Stimulated activated CD8-positive, alpha-beta memory T cell treated with anti-CD3 and anti-CD28 coated beads, Interleukin-7, amount 100 ng/mL, for 48 hours (primary cell): ENCODE results near the gene TPPP.
"Not testable (repeated sequence)": the region's sequence is repeated elsewhere in the genome, so short reads cannot be mapped to it uniquely, and the experiment has no call there.

Source experiments
- DNase-seq, 2 donors: peaks; one replicate each; pipeline ENCODE4 v3.0.0-alpha.2; 2020; ENCODE audit warnings: low read depth in 1 of 2; ENCODE audit errors: extremely low read depth in 1 of 2

The TPPP gene

DNA sequence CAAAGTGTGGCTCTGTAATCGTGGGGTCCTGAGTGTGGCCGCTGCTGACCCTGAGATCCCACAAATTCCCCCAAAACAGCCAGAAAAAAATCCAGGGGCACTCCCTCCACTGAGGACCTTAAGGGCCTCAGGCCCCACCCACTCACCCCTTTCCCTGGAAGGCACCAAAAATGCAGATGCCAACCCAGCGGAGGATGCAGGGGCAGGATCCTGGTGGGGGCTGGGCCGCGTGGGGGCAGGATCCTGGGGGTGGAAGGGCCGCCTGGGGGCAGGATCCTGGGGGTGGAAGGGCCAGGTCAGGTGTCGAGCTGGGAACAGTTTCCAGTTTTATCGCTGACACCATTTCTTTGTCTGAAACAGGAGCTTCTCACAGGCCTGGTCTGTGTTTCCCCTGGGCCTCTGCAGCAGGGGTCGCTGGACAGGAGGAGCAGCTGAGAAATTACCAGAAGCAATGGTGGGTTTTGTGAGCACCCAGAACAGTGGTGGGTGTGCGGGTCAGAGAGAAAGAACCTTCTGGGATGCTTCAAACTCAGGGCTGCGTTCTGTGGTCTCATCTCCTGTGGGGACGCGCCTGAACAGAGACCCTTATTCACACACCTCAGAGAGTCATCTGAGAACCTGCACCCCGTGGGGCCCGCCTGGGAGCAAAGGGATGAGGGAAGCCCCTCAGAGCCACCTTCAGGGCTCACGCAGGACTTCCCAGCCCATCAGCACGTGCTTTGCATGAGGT lies 13.8 kb downstream of the TPPP start:
- not testable (repeated sequence) for DNase-seq

- not testable (repeated sequence) for DNase-seq
Measured at GRCh38 chr5:678521-678920, 14.6 kb downstream of the TPPP start.

DNA sequence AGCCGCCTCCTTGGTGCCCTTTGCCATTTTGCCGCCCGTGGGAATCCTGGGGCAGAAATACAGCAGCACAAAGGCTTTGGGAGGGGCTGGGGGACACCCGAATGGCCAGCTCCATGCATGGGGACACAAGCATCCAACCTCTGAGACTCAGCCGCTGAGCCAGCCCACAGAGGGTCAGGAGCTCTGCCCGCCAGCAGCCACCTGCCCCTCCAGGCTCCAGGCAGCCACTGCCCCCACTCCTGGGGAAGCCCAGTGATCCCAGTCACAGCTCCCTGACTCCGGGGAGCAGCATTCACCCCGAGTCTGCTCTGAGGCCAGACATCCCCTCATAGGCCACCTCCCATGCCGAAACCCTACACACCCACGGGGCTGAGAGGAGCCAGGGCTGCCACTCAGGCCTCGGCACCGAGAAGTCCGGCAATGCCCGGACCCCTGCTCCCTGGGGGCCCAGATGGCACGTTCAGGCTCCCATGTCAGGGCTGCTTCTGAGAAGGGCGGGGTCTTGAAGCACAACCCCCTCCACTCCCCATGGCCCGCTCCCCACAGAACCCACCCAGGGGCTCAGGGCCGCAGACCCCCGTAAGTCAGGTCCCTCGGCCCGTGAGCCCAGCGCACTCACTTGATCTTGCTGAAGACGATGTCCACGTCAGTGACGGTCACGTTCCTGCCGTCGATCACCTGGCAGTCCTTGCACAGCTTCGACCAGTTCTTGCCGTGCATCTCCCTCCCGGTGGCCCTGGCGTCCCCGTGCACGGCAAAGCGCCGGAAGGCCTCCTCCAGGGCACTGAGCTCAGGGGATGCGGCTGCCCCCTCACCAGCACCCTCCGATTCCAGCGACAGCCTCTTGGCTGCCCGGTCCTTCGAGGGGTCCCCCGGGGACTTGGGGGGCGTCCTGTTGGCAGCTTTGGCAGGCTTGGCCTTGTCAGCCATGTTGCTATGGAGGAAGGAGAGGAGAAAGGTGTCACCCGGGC lies 15.7 kb downstream of the TPPP start:
- DNase-seq = no peak

DNA sequence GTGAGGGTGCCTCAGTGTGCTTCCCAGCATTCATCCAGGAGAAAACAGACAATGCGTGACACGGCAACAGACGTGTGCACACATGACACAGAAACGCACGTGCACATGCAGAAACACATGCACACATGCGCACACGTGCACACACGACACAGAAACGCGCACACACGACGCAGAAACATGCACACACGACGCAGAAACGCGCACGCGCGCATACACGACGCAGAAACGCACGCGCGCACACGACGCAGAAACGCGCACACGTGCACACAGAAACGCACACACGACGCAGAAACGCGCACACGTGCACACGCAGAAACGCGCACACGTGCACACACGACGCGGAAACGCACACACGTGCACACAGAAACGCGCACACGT lies 16.5 kb downstream of the TPPP start:
- no peak for DNase-seq

DNA sequence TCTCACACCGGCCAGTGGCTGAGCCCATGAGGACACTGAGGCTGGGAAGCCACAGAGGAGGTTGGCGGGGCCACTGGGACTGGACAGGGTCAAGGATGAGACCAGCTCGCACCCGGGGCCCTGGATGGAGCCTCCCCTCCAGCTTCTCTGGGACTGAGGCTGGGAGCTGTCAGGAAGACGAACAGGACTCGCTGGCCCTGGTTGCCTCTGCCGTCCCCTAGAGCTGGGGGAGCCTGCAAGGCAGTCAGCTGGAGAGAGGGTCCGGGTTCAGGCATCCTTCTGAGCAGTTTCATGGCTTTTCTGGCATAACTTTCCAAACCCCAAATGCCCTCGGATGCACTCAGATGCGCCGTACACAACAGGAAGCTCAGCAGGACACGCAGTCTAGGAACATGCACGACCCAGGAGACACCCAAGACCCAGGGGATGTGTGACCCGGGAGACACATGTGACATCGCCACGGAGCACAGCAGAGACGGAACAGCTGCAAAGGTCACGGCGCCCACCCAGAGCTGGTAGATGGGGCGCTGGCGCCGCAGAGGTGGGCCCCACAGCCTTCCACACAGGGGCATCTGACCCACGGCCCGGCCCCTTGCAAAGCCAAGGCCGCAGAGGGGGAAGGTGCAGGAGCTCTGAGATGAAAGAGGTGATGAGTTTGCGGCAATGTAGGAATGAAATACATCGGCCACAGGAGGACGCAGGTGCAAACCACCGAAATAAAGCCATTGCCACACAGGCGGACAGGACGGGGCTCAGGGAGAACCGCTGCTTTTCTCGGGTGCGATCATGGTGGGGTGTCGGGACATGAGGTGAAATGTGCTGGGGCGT lies 17.1 kb downstream of the TPPP start:
- DNase-seq = no peak

DNA sequence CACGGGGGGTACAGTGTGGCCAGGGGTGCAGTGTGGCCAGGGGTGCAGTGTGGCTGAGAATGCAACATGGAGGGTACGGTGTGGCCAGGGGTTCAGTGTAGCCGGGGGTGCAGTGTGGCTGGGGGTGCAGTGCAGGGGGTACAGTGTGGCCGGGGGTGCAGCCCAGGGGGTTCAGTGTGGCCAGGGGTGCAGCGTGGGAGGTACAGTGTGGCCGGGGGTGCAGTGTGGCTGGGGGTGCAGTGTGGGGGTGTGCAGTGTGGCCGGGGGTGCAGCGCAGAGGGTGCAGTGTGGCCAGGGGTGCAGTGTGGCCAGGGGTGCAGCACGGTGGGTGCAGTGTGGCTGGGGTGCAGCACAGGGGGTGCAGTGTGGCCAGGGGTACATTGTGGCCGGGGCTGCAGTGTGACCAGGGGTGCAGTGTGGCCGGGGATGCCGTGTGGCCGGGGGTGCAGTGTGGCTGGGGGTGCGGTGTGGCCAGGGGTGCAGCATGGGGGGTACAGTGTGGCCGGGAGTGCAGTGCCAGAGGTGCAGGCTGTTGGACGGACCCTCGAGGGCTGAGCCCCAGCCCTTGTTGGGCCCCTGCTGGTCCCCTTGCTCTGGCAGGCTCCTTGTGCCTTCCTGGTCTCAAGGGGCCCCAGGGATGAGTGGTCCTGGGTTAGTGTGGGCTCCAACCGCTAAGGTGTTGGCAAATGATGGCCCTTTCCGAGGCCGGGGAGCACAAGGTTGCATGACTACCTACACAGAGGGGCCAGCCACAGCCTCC lies 17.9 kb downstream of the TPPP start:
- DNase-seq = no peak

- DNase-seq = no peak
Measured at GRCh38 chr5:674630-675011, 18.5 kb downstream of the TPPP start.

DNA sequence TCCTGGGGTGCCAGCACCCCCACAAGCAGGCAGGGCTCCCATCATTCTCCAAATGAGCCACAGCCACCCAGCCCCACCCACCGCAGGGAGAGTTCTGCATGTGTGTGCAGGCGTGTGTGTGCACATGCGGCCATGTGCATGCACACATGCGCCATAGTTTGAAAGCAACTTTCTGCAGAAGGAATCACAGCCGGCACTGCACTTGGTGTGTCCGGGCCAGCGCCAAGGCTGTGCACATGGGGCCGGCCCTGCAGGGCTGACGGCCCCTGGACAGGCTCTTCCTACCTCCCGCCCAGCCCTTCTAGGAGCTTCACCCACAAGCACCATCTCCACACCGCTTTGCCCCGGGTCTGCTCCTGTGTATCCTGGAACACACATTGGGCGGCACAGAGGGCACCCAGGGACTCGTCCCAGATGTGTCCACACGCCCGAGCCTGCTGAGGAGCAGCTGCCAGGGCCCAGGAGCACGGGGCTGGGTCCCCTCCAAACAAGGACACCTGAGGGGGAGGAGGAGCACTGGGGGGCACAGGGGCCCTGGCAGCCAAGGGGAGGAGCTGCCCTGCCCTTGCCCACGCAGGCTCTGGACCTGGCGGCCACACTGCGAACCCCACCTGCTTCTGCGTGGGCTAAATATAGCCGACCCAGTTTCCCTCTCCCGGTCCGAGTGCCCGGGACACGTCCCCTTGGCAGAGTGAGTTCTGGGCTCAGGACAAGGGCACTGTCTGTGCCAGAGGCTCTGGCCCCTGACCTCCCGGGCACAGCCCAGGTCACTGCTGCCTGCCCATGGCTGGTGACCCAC lies 19.1 kb downstream of the TPPP start:
- DNase-seq = no peak

- no peak for DNase-seq
Measured at GRCh38 chr5:673161-673830, 19.9 kb downstream of the TPPP start.

GRCh38 chr5:672329-673160 lies 20.6 kb downstream of the TPPP start:
- peak; percentile 26 to 29 for DNase-seq

- DNase-seq = peak; percentile 37 to 46
Measured at GRCh38 chr5:671459-672328, 21.5 kb downstream of the TPPP start.

- no peak for DNase-seq
Measured at GRCh38 chr5:670396-671270, 22.5 kb downstream of the TPPP start.

GRCh38 chr5:669842-670395 lies 23.2 kb downstream of the TPPP start:
- DNase-seq = no peak

DNA sequence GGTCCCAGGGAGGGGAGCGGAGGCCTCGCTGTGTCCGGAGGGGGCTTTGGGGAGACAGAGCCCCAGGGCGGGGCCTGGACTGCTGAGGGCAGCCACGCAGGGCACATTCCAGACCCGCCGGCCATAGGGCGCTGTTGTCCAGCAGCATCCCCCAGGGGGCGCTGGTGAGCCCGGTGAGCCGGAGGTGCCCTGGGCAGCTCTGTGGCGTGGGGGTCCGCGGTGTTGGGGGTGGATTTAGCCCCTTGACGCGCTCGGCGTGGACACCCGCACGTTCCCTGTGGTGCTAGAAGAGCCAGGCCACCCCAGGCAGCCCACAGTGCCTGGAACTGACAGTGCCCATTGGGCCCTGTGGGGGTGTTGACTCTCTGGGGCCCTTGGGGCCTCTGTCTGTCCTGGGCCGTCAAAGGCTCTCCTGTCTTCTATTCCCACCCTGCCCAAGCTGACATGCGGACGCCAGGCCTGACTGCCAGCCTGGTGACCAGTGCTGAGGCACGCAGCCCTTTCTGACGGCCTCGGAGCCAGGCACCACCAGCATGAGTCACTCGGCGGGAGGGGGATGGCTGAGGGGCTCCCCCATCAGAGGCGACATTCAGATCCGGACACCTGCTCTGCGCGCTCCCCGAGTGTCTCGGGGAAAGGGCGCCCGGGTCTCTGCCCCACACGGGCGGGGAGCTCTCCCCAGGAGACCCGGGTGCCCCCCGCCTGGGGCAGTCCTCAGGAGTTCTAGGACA lies 23.9 kb downstream of the TPPP start:
- no peak for DNase-seq

- no peak for DNase-seq
Measured at GRCh38 chr5:668283-668995, 24.7 kb downstream of the TPPP start.
